ENCODE measurements around the gene MRC2. TPM values are rescaled to one million over a fixed set of nuclear protein-coding genes. Genes with fewer than 3 reads are reported as not detected.

Gene MRC2
- total RNA-seq, 1 experiment from 2014 or later = 34.3 TPM

GRCh38 chr17:62631936-62632924 lies 4.8 kb downstream of the MRC2 start:
- H3K9me3 ChIP-seq (ENCODE audit: low read depth, low read length, poor library complexity, severe bottlenecking) = no peaks in the 10 kb centered on the region
- intact Hi-C loops (cut with micrococcal nuclease; ENCODE audit: unreplicated experiment) = no loop called here
- DNase-seq (ENCODE audit: low spot score) = no peak
- no peak for TF ChIP-seq CTCF (conservative IDR thresholded peaks at IDR 0.05; ENCODE audit: low read depth, low read length)
- no peak for TF ChIP-seq EZH2 (IDR thresholded peaks at IDR 0.05; ENCODE audit: borderline replicate concordance, low read depth, low read length, poor library complexity, severe bottlenecking)
- H3K4me1 ChIP-seq (ENCODE audit: insufficient read depth, low read length, poor library complexity, severe bottlenecking) = peaks cover 36% of the 10 kb centered on the region
- H3K27me3 ChIP-seq (replicated peaks; ENCODE audit: insufficient read depth, low read depth, low read length, poor library complexity) = no peaks in the 10 kb centered on the region
- no peaks in the 10 kb centered on the region for H3K36me3 ChIP-seq (ENCODE audit: insufficient read depth, low read length, poor library complexity, severe bottlenecking)
- H3K4me3 ChIP-seq (ENCODE audit: low read depth, low read length, poor library complexity, severe bottlenecking) = no peak overlapping the region
- peak overlapping the region; percentile 78 for H3K27ac ChIP-seq (ENCODE audit: low read depth, low read length, poor library complexity, severe bottlenecking)
- BruUV-seq (replicated peaks) = no TSS peak
- ChIA-PET CTCF (interaction anchor here (0.7 kb wide), 1 partner anchor 25 kb away, joined by 11 read pairs; no protein-coding TSS in a partner anchor), POLR2A (ENCODE audit: low non-redundant PET) (no interaction called here)

GRCh38 chr17:62637809-62638208 lies 10.3 kb downstream of the MRC2 start:
- no peak for DNase-seq (ENCODE audit: low spot score)
- ChIA-PET CTCF (no interaction called here), POLR2A (ENCODE audit: low non-redundant PET) (no interaction called here)
- intact Hi-C loops (cut with micrococcal nuclease; ENCODE audit: unreplicated experiment) = no loop called here
- no peaks in the 10 kb centered on the region for H3K9me3 ChIP-seq (ENCODE audit: low read depth, low read length, poor library complexity, severe bottlenecking)
- peaks cover 12% of the 10 kb centered on the region for H3K4me1 ChIP-seq (ENCODE audit: insufficient read depth, low read length, poor library complexity, severe bottlenecking)
- H3K27ac ChIP-seq (ENCODE audit: low read depth, low read length, poor library complexity, severe bottlenecking) = no peak overlapping the region
- no peak overlapping the region for H3K4me3 ChIP-seq (ENCODE audit: low read depth, low read length, poor library complexity, severe bottlenecking)
- BruUV-seq (replicated peaks) = no TSS peak
- H3K36me3 ChIP-seq (ENCODE audit: insufficient read depth, low read length, poor library complexity, severe bottlenecking) = no peaks in the 10 kb centered on the region
- no peaks in the 10 kb centered on the region for H3K27me3 ChIP-seq (replicated peaks; ENCODE audit: insufficient read depth, low read depth, low read length, poor library complexity)
- TF ChIP-seq CTCF (conservative IDR thresholded peaks at IDR 0.05; ENCODE audit: low read depth, low read length) (no peak), EZH2 (IDR thresholded peaks at IDR 0.05; ENCODE audit: borderline replicate concordance, low read depth, low read length, poor library complexity, severe bottlenecking) (no peak)

- no peak overlapping the region for H3K27ac ChIP-seq (ENCODE audit: low read depth, low read length, poor library complexity, severe bottlenecking)
- intact Hi-C loops (cut with micrococcal nuclease; ENCODE audit: unreplicated experiment) = no loop called here
- POLR2A ChIA-PET (ENCODE audit: low non-redundant PET) = interaction anchor here (0.6 kb wide), 1 partner anchor 233 kb away, joined by 5 read pairs; no protein-coding TSS in a partner anchor
- CTCF ChIA-PET = no interaction called here
- H3K9me3 ChIP-seq (ENCODE audit: low read depth, low read length, poor library complexity, severe bottlenecking) = no peaks in the 10 kb centered on the region
- H3K27me3 ChIP-seq (replicated peaks; ENCODE audit: insufficient read depth, low read depth, low read length, poor library complexity) = no peaks in the 10 kb centered on the region
- no peak for DNase-seq (ENCODE audit: low spot score)
- H3K4me3 ChIP-seq (ENCODE audit: low read depth, low read length, poor library complexity, severe bottlenecking) = no peak overlapping the region
- H3K4me1 ChIP-seq (ENCODE audit: insufficient read depth, low read length, poor library complexity, severe bottlenecking) = no peaks in the 10 kb centered on the region
- no peak for TF ChIP-seq CTCF (conservative IDR thresholded peaks at IDR 0.05; ENCODE audit: low read depth, low read length)
- no peak for TF ChIP-seq EZH2 (IDR thresholded peaks at IDR 0.05; ENCODE audit: borderline replicate concordance, low read depth, low read length, poor library complexity, severe bottlenecking)
- H3K36me3 ChIP-seq (ENCODE audit: insufficient read depth, low read length, poor library complexity, severe bottlenecking) = no peaks in the 10 kb centered on the region
- BruUV-seq (replicated peaks) = no TSS peak
Observed at GRCh38 chr17:62641153-62641552, 13.7 kb downstream of the MRC2 start.
